ENCODE results near the gene MARCHF4. TPM values are rescaled to one million over a fixed set of nuclear protein-coding genes. Genes with fewer than 3 reads are reported as not detected.

Gene MARCHF4
- total RNA-seq, 1 donor from 2014 or later, result not detected

- TF ChIP-seq CTCF (IDR thresholded peaks at IDR 0.05), result no peak
- H3K27me3 ChIP-seq, result peaks cover 7% of the 10 kb centered on the region
- no peaks in the 10 kb centered on the region for H3K36me3 ChIP-seq
- no peak overlapping the region for H3K4me3 ChIP-seq
- peaks cover 8% of the 10 kb centered on the region in 2 donors for H3K4me1 ChIP-seq
- no peak for DNase-seq (ENCODE audit: low spot score in 2 of 2)
- no peak overlapping the region for H3K27ac ChIP-seq
- H3K9me3 ChIP-seq, result no peaks in the 10 kb centered on the region
- intact Hi-C loops (cut with DNase I), result no loop called here
Measured at GRCh38 chr2:216366777-216367471, 5.4 kb downstream of the MARCHF4 start.

- H3K9me3 ChIP-seq, result no peaks in the 10 kb centered on the region
- no peaks in the 10 kb centered on the region for H3K27me3 ChIP-seq
- H3K4me3 ChIP-seq, result no peak overlapping the region
- no peaks in the 10 kb centered on the region for H3K4me1 ChIP-seq
- no peaks in the 10 kb centered on the region for H3K36me3 ChIP-seq
- intact Hi-C loops (cut with DNase I), result no loop called here
- no peak for TF ChIP-seq CTCF (IDR thresholded peaks at IDR 0.05)
- DNase-seq (ENCODE audit: low spot score in 2 of 2), result no peak
- H3K27ac ChIP-seq, result no peak overlapping the region
Measured at GRCh38 chr2:216365518-216365917, 6.8 kb downstream of the MARCHF4 start.

- Histone ChIP-seq H3K4me1 (no peaks in the 10 kb centered on the region), H3K36me3 (no peaks in the 10 kb centered on the region), H3K27ac (no peak overlapping the region), H3K9me3 (no peaks in the 10 kb centered on the region), H3K27me3 (no peaks in the 10 kb centered on the region), H3K4me3 (no peak overlapping the region)
- intact Hi-C loops (cut with DNase I), result no loop called here
- TF ChIP-seq CTCF (IDR thresholded peaks at IDR 0.05), result no peak
- no peak for DNase-seq (ENCODE audit: low spot score in 2 of 2)
Measured at GRCh38 chr2:216363221-216363620, 9.1 kb downstream of the MARCHF4 start.

GRCh38 chr2:216362730-216363129 lies 9.6 kb downstream of the MARCHF4 start:
- H3K4me1 ChIP-seq, result no peaks in the 10 kb centered on the region
- no peak overlapping the region for H3K27ac ChIP-seq
- intact Hi-C loops (cut with DNase I), result no loop called here

GRCh38 chr2:216355711-216356110 lies 16.6 kb downstream of the MARCHF4 start:
- no peaks in the 10 kb centered on the region for H3K36me3 ChIP-seq
- TF ChIP-seq CTCF (IDR thresholded peaks at IDR 0.05), result no peak
- intact Hi-C loops (cut with DNase I), result no loop called here
- H3K4me1 ChIP-seq, result no peaks in the 10 kb centered on the region
- H3K4me3 ChIP-seq, result no peak overlapping the region
- no peaks in the 10 kb centered on the region for H3K9me3 ChIP-seq
- DNase-seq (ENCODE audit: low spot score in 2 of 2), result no peak
- H3K27me3 ChIP-seq, result no peaks in the 10 kb centered on the region
- no peak overlapping the region for H3K27ac ChIP-seq

More at GRCh38 chr2:216362730-216363129, 9.6 kb downstream of the MARCHF4 start:
- Histone ChIP-seq H3K36me3 (no peaks in the 10 kb centered on the region), H3K27me3 (no peaks in the 10 kb centered on the region), H3K4me3 (no peak overlapping the region), H3K9me3 (no peaks in the 10 kb centered on the region)
- no peak for DNase-seq (ENCODE audit: low spot score in 2 of 2)
- no peak for TF ChIP-seq CTCF (IDR thresholded peaks at IDR 0.05)

- no peaks in the 10 kb centered on the region for H3K27me3 ChIP-seq
- TF ChIP-seq CTCF (IDR thresholded peaks at IDR 0.05), result no peak
- intact Hi-C loops (cut with DNase I), result no loop called here
- H3K36me3 ChIP-seq, result no peaks in the 10 kb centered on the region
- H3K4me3 ChIP-seq, result no peak overlapping the region
- DNase-seq (ENCODE audit: low spot score in 2 of 2), result no peak
- no peaks in the 10 kb centered on the region for H3K4me1 ChIP-seq
- no peaks in the 10 kb centered on the region for H3K9me3 ChIP-seq
- no peak overlapping the region for H3K27ac ChIP-seq
Measured at GRCh38 chr2:216354306-216354705, 18.0 kb downstream of the MARCHF4 start.

Measured in ascending aorta (tissue), 2 donors.